NB4 (cell line): ENCODE measurements around the gene CTTNBP2NL.

ENCODE experiments used
- MYC ChIP-seq: IDR thresholded peaks from 2 replicates; pipeline ENCODE4 v1.6.1; 2011; ENCODE audit warnings: low read depth, low read length
- POLR2A ChIP-seq: IDR thresholded peaks from 2 replicates; pipeline ENCODE4 v1.6.1; 2011; ENCODE audit warnings: mild to moderate bottlenecking; ENCODE audit not compliant: insufficient read length; ENCODE audit errors: extremely low read depth
- TF ChIP-seq, protein P1 (sequence below): IDR thresholded peaks from one replicate; pipeline ENCODE4 v1.5.1; 2012; ENCODE audit warnings: low read depth, low read length
- TF ChIP-seq, protein P2 (sequence below): IDR thresholded peaks from 2 replicates; pipeline ENCODE4 v1.6.1; 2011; ENCODE audit warnings: low read depth, low read length

DNA sequence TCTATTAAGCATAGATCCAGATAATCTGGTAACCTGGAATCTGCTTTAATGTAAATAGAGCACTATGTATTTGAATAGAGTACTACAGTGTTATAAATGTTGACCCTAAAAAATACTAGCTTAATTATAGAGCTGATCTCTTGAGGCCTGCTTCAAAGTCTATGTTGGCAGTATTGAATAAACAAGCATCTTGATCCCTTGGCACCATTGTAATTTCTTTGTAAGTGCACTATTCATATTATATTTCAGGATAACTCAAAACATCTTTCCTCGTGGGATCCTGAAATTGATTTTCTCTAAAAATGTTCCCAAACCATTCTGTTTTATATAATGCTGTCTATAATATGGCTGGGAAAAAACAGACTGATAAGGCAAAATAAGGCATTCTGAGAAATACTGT is 10.8 kb downstream of the CTTNBP2NL start:
- TF ChIP-seq, protein P1, sequence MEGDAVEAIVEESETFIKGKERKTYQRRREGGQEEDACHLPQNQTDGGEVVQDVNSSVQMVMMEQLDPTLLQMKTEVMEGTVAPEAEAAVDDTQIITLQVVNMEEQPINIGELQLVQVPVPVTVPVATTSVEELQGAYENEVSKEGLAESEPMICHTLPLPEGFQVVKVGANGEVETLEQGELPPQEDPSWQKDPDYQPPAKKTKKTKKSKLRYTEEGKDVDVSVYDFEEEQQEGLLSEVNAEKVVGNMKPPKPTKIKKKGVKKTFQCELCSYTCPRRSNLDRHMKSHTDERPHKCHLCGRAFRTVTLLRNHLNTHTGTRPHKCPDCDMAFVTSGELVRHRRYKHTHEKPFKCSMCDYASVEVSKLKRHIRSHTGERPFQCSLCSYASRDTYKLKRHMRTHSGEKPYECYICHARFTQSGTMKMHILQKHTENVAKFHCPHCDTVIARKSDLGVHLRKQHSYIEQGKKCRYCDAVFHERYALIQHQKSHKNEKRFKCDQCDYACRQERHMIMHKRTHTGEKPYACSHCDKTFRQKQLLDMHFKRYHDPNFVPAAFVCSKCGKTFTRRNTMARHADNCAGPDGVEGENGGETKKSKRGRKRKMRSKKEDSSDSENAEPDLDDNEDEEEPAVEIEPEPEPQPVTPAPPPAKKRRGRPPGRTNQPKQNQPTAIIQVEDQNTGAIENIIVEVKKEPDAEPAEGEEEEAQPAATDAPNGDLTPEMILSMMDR: no peak
- TF ChIP-seq POLR2A (no peak), MYC (no peak)
- TF ChIP-seq, protein P2, sequence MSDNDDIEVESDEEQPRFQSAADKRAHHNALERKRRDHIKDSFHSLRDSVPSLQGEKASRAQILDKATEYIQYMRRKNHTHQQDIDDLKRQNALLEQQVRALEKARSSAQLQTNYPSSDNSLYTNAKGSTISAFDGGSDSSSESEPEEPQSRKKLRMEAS: no peak
